ENCODE data around the gene SPRTN. TPM values are rescaled to one million over a fixed set of nuclear protein-coding genes. Genes with fewer than 3 reads are reported as not detected.
A peak's percentile ranks its signal among the peaks of the same experiment; 100 is the strongest.
"Not testable (repeated sequence)": the region's sequence is repeated elsewhere in the genome, so short reads cannot be mapped to it uniquely, and the experiment has no call there.

The SPRTN gene
- total RNA-seq, 1 donor from 2014 or later: 14.6 TPM

- peak; percentile 56 for DNase-seq (ENCODE audit: low read depth)
Measured at GRCh38 chr1:231335663-231336602, 2.2 kb upstream of the SPRTN start.

- DNase-seq (ENCODE audit: low read depth): no peak
Measured at GRCh38 chr1:231337043-231337471, 1.0 kb upstream of the SPRTN start.

- peak; percentile 98 for DNase-seq (ENCODE audit: low read depth)
Measured at GRCh38 chr1:231337472-231338269, 422 bp upstream of the SPRTN start, which contains the start of gene EXOC8. TSS of gene EXOC8 (minus strand) at chr1:231337852. CDS start at chr1:231337745, 107 bp downstream.

GRCh38 chr1:231340328-231341013 is 2.4 kb downstream of the SPRTN start:
- no peak for DNase-seq (ENCODE audit: low read depth)

GRCh38 chr1:231347961-231348360 is 9.9 kb downstream of the SPRTN start:
- no peak for DNase-seq (ENCODE audit: low read depth)

GRCh38 chr1:231348442-231348841 is 10.3 kb downstream of the SPRTN start:
- DNase-seq (ENCODE audit: low read depth): no peak

GRCh38 chr1:231348856-231349255 is 10.8 kb downstream of the SPRTN start:
- DNase-seq (ENCODE audit: low read depth): not testable (repeated sequence)

GRCh38 chr1:231351816-231352215 is 13.7 kb downstream of the SPRTN start:
- DNase-seq (ENCODE audit: low read depth): no peak

- no peak for DNase-seq (ENCODE audit: low read depth)
Measured at GRCh38 chr1:231353086-231353485, 15.0 kb downstream of the SPRTN start.

GRCh38 chr1:231354330-231355020 is 16.4 kb downstream of the SPRTN start:
- no peak for DNase-seq (ENCODE audit: low read depth)

- DNase-seq (ENCODE audit: low read depth): no peak
Measured at GRCh38 chr1:231355171-231355570, 17.1 kb downstream of the SPRTN start.

- no peak for DNase-seq (ENCODE audit: low read depth)
Measured at GRCh38 chr1:231357187-231357772, 19.2 kb downstream of the SPRTN start.

GRCh38 chr1:231357831-231358354 is 19.8 kb downstream of the SPRTN start:
- peak; percentile 69 for DNase-seq (ENCODE audit: low read depth)

- DNase-seq (ENCODE audit: low read depth): peak; percentile 57
Measured at GRCh38 chr1:231359113-231359512, 21.0 kb downstream of the SPRTN start.

GRCh38 chr1:231362325-231362724 is 24.2 kb downstream of the SPRTN start:
- DNase-seq (ENCODE audit: low read depth): no peak

- DNase-seq (ENCODE audit: low read depth): no peak
Measured at GRCh38 chr1:231363624-231364023, 25.5 kb downstream of the SPRTN start.

GRCh38 chr1:231364192-231364591 is 26.1 kb downstream of the SPRTN start:
- DNase-seq (ENCODE audit: low read depth): no peak

- DNase-seq (ENCODE audit: low read depth): no peak
Measured at GRCh38 chr1:231369282-231369681, 31.2 kb downstream of the SPRTN start.

- no peak for DNase-seq (ENCODE audit: low read depth)
Measured at GRCh38 chr1:231372501-231372900, 34.4 kb downstream of the SPRTN start.

GRCh38 chr1:231374394-231374793 is 36.3 kb downstream of the SPRTN start:
- DNase-seq (ENCODE audit: low read depth): no peak
